ENCODE results near the gene NPPB. TPM values are rescaled to one million over a fixed set of nuclear protein-coding genes. Genes with fewer than 3 reads are reported as not detected.

Gene NPPB
- total and polyA plus RNA-seq, 2 of the 8 experiments (the other 6 are each of a cell fraction or from before 2014, with no cell fraction given) = 0.36 to 0.91 TPM

DNA sequence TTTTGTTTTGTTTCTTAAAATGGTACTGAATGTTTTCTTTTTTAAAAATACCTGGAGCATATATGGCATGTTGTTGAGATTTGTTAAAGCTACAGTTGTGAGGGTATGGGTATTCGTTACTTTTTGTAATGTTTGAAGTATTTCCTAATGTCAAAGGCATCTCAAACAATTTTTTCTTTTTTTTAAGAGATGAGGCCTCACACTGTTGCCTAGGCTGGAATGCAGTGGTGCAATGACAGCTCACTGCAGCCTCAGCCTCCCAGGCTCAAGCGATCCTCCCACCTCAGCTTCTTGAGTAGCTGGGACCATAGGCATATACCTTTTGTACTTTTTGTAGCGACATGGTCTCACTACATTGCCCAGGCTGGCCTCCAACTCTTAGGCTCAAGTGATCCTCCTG lies 36.7 kb downstream of the NPPB start:
- H3K79me1 ChIP-seq (ENCODE audit: low read depth, low read length) = no peaks in the 10 kb centered on the region; the same call in 1 of the 2 replicates
- no peak for TF ChIP-seq POU5F1 (IDR thresholded peaks at IDR 0.05; ENCODE audit: low read depth, low read length)
- no peak for TF ChIP-seq CTCF (IDR thresholded peaks at IDR 0.05; ENCODE audit: control extremely low read depth in 1 of 3, insufficient read depth in 1 of 3, low read depth in 1 of 3, low read length in 3 of 3)
- TF ChIP-seq MAFK (IDR thresholded peaks at IDR 0.05; ENCODE audit: low read depth, low read length) = no peak
- TF ChIP-seq TEAD4 (IDR thresholded peaks at IDR 0.05; ENCODE audit: low read depth, low read length) = no peak
- no peak for TF ChIP-seq CHD1 (IDR thresholded peaks at IDR 0.05; ENCODE audit: low read depth, low read length)
- no peak for TF ChIP-seq SIRT6 (IDR thresholded peaks at IDR 0.05; ENCODE audit: low read length)
- TF ChIP-seq SRF (IDR thresholded peaks at IDR 0.05; ENCODE audit: low read depth, low read length) = no peak
- TF ChIP-seq CBX8 (IDR thresholded peaks at IDR 0.05; ENCODE audit: borderline replicate concordance, low read depth, low read length) = no peak
- H3K4me1 ChIP-seq (replicated peaks in 1 of 4; ENCODE audit: control insufficient read depth in 3 of 4, insufficient read depth in 4 of 4, low read length in 3 of 4) = no peaks in the 10 kb centered on the region
- H3K4me3 ChIP-seq (ENCODE audit: extremely low read depth in 1 of 4, insufficient read depth in 2 of 4, low read depth in 3 of 4, low read length in 4 of 4) = no peak overlapping the region
- 89% methylated on average over 3 of the region's 3 CpGs; no CpG with 5 or more reads in 1 of the 2 experiments for WGBS, 2 experiments (ENCODE audit: extremely low coverage in 1 of 2, insufficient coverage in 1 of 2, insufficient read length in 1 of 2, insufficient replicate concordance in 2 of 2, low coverage in 1 of 2, low lambda C conversion rate in 2 of 2, missing lambda C conversion rate in 1 of 2)
- H3K4me2 ChIP-seq (ENCODE audit: insufficient read depth in 1 of 2, low read depth in 2 of 2, low read length in 2 of 2) = no peak overlapping the region
- H2BK15ac ChIP-seq (ENCODE audit: low read length) = no peak overlapping the region
- H2AFZ ChIP-seq (ENCODE audit: low read length) = no peak overlapping the region
- H3K36me3 ChIP-seq (ENCODE audit: control insufficient read depth in 2 of 4, insufficient read depth in 4 of 4, low read length in 3 of 4) = peaks cover 13 to 60% (median 42%) of the 10 kb centered on the region in 4 experiments; a peak in 7 of 8 replicates
- H2BK12ac ChIP-seq (ENCODE audit: low read depth, low read length) = no peak overlapping the region
- H3K18ac ChIP-seq (ENCODE audit: extremely low read depth, low read length) = no peak overlapping the region
- no peaks in the 10 kb centered on the region for H3K23me2 ChIP-seq (ENCODE audit: low read depth, low read length)
- no peak overlapping the region for H4K8ac ChIP-seq (ENCODE audit: extremely low read depth, insufficient read depth, low read length)
- peaks cover 0 to 3% of the 10 kb centered on the region in 2 experiments for H4K20me1 ChIP-seq (replicated peaks in 1 of 2; ENCODE audit: control insufficient read depth in 1 of 2, insufficient read depth in 2 of 2, low read length in 2 of 2)
- POLR2A ChIA-PET (ENCODE audit: partially characterized antibody) = interaction anchor here (1.4 kb wide), 2 partner anchors 12 to 15 kb away, joined by 3 to 4 read pairs; no protein-coding TSS in a partner anchor
- no peaks in the 10 kb centered on the region for H3K79me2 ChIP-seq (ENCODE audit: control insufficient read depth in 1 of 2, insufficient read depth in 2 of 2, low read length in 2 of 2)
- H2BK120ac ChIP-seq (replicated peaks; ENCODE audit: low read depth, low read length) = no peak overlapping the region
- no peak overlapping the region for H4K91ac ChIP-seq (replicated peaks; ENCODE audit: insufficient read length, low read length)
- no peak overlapping the region for H3K4ac ChIP-seq (replicated peaks; ENCODE audit: insufficient read length, low read depth, low read length)
- no peak overlapping the region for H3K9ac ChIP-seq (replicated peaks in 1 of 4; ENCODE audit: extremely low read depth in 1 of 4, low read depth in 3 of 4, low read length in 3 of 4)
- no peak overlapping the region for H2AK5ac ChIP-seq (ENCODE audit: low read depth, low read length)
- H4K5ac ChIP-seq (ENCODE audit: insufficient read length, low read depth, low read length) = no peak overlapping the region
- no peak overlapping the region for H3K56ac ChIP-seq (replicated peaks; ENCODE audit: insufficient read length, low read depth, low read length)
- H3K9me3 ChIP-seq (ENCODE audit: insufficient read depth in 2 of 2, low read depth in 1 of 2, low read length in 1 of 2) = no peaks in the 10 kb centered on the region
- H3K14ac ChIP-seq (ENCODE audit: insufficient read length) = no peak overlapping the region
- H3K23ac ChIP-seq (ENCODE audit: insufficient read length) = no peak overlapping the region
- no peak overlapping the region for H2BK5ac ChIP-seq (ENCODE audit: low read depth, low read length)
- H3K27ac ChIP-seq (ENCODE audit: low read depth, low read length) = no peak overlapping the region
- CTCF ChIA-PET (ENCODE audit: partially characterized antibody) = interaction anchor here (0.7 to 1.3 kb wide), 2 partner anchors 39 to 339 kb away, joined by 3 read pairs; no protein-coding TSS in a partner anchor
- FAIRE-seq (no peak), DNase-seq (ENCODE audit: low read depth in 1 of 2, low spot score in 2 of 2) (no peak)
- no peaks in the 10 kb centered on the region for H3K27me3 ChIP-seq (replicated peaks in 1 of 4; ENCODE audit: control insufficient read depth in 3 of 4, extremely low read depth in 1 of 4, insufficient read depth in 3 of 4, low read length in 3 of 4)
- H2BK20ac ChIP-seq (ENCODE audit: low read length) = no peak overlapping the region

All from H1 (cell line).